ENCODE data around the gene OVCH2.

The OVCH2 gene

GRCh38 chr11:7639643-7640025 is 66.6 kb downstream of the OVCH2 start:
- DNase-seq (ENCODE audit: low read depth) = no peak

Data from non-pigmented ciliary epithelial cell (primary cell).